Measurements from ENCODE around the gene ANKRD16.
"Not testable (repeated sequence)": the region's sequence is repeated elsewhere in the genome, so short reads cannot be mapped to it uniquely, and the experiment has no call there.

The ANKRD16 gene

DNA sequence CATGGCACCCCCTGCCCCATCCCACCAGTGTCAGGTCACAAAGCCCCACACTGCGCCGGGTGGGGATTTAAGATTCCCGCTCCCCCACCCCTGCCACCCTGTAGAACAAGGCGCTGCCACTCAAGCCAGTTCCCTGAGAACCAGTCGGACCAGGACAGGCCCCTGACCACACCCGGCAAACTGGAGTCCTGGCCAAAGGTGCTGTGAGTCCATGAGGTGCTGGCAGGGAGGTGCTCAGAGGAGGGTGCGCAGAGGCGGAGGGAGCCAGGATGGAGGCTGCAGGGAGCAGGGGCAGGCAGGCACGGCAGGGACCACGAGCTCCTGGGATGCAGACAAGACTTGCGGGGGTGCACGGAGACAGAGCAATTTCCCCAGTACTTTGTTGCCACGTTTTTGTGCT lies 56.7 kb downstream of the ANKRD16 start:
- no peaks in the 10 kb centered on the region for H3K27me3 ChIP-seq (ENCODE audit: control insufficient read depth in 1 of 2, insufficient read depth in 2 of 2, low read length in 2 of 2)
- no peaks in the 10 kb centered on the region for H3K36me3 ChIP-seq (ENCODE audit: insufficient read depth, low read length)
- H3K4me3 ChIP-seq (ENCODE audit: low read depth in 1 of 2, low read length in 2 of 2) = no peak overlapping the region

GRCh38 chr10:5831446-5831782 lies 58.3 kb downstream of the ANKRD16 start:
- H3K9ac ChIP-seq (ENCODE audit: low read length) = no peak overlapping the region
- no peaks in the 10 kb centered on the region for H3K9me3 ChIP-seq (ENCODE audit: low read length)
- no peak overlapping the region for H3K27ac ChIP-seq (ENCODE audit: low read depth, low read length)
- H3K4me3 ChIP-seq (ENCODE audit: low read depth in 1 of 2, low read length in 2 of 2) = no peak overlapping the region
- H3K4me1 ChIP-seq (ENCODE audit: insufficient read depth, low read length) = no peaks in the 10 kb centered on the region
- H3K27me3 ChIP-seq (ENCODE audit: control insufficient read depth in 1 of 2, insufficient read depth in 2 of 2, low read length in 2 of 2) = no peaks in the 10 kb centered on the region
- H3K36me3 ChIP-seq (ENCODE audit: insufficient read depth, low read length) = no peaks in the 10 kb centered on the region

More for the DNA sequence above, 56.7 kb downstream of the ANKRD16 start:
- Histone ChIP-seq H3K4me1 (ENCODE audit: insufficient read depth, low read length) (no peaks in the 10 kb centered on the region), H3K27ac (ENCODE audit: low read depth, low read length) (no peak overlapping the region), H3K9ac (ENCODE audit: low read length) (no peak overlapping the region), H3K9me3 (ENCODE audit: low read length) (no peaks in the 10 kb centered on the region)

GRCh38 chr10:5830629-5831445 lies 58.9 kb downstream of the ANKRD16 start:
- H3K4me1 ChIP-seq (ENCODE audit: insufficient read depth, low read length) = no peaks in the 10 kb centered on the region
- no peaks in the 10 kb centered on the region for H3K9me3 ChIP-seq (ENCODE audit: low read length)
- no peak overlapping the region for H3K27ac ChIP-seq (ENCODE audit: low read depth, low read length)
- H3K27me3 ChIP-seq (ENCODE audit: control insufficient read depth in 1 of 2, insufficient read depth in 2 of 2, low read length in 2 of 2) = no peaks in the 10 kb centered on the region
- H3K36me3 ChIP-seq (ENCODE audit: insufficient read depth, low read length) = no peaks in the 10 kb centered on the region
- H3K4me3 ChIP-seq (ENCODE audit: low read depth in 1 of 2, low read length in 2 of 2) = no peak overlapping the region
- H3K9ac ChIP-seq (ENCODE audit: low read length) = no peak overlapping the region

DNA sequence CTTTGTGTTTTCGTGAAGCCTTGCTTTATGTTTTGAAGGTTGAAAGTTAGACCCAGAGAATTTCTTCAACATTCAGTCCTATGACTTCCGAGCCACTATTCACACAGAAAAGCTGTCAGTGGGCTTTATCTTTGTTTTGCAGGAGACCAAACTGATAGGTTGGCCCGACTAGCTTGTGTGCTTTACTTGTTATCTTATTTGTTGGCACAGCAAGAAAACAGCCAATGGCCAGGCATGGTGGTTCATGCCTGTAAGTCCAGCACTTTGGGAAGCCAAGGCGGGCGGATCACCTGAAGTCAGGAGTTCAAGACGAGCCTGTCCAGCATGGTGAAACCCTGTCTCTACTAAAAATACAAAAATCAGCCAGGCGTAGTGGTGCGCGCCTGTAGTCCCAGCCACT lies 60.4 kb downstream of the ANKRD16 start:
- H3K27ac ChIP-seq (ENCODE audit: low read depth, low read length) = no peak overlapping the region
- H3K4me3 ChIP-seq (ENCODE audit: low read depth in 1 of 2, low read length in 2 of 2) = no peak overlapping the region
- H3K4me1 ChIP-seq (ENCODE audit: insufficient read depth, low read length) = no peaks in the 10 kb centered on the region
- H3K36me3 ChIP-seq (ENCODE audit: insufficient read depth, low read length) = no peaks in the 10 kb centered on the region
- no peak overlapping the region for H3K9ac ChIP-seq (ENCODE audit: low read length)
- H3K9me3 ChIP-seq (ENCODE audit: low read length) = no peaks in the 10 kb centered on the region
- no peaks in the 10 kb centered on the region for H3K27me3 ChIP-seq (ENCODE audit: control insufficient read depth in 1 of 2, insufficient read depth in 2 of 2, low read length in 2 of 2)

- Histone ChIP-seq H3K9me3 (ENCODE audit: low read length) (no peaks in the 10 kb centered on the region), H3K4me3 (ENCODE audit: low read depth in 1 of 2, low read length in 2 of 2) (no peak overlapping the region), H3K27me3 (ENCODE audit: control insufficient read depth in 1 of 2, insufficient read depth in 2 of 2, low read length in 2 of 2) (no peaks in the 10 kb centered on the region), H3K27ac (ENCODE audit: low read depth, low read length) (no peak overlapping the region), H3K9ac (ENCODE audit: low read length) (no peak overlapping the region), H3K4me1 (ENCODE audit: insufficient read depth, low read length) (no peaks in the 10 kb centered on the region), H3K36me3 (ENCODE audit: insufficient read depth, low read length) (no peaks in the 10 kb centered on the region)
Observed at GRCh38 chr10:5828725-5829124, 61.0 kb downstream of the ANKRD16 start.

- Histone ChIP-seq H3K9me3 (ENCODE audit: low read length) (no peaks in the 10 kb centered on the region), H3K27me3 (ENCODE audit: control insufficient read depth in 1 of 2, insufficient read depth in 2 of 2, low read length in 2 of 2) (no peaks in the 10 kb centered on the region), H3K4me3 (ENCODE audit: low read depth in 1 of 2, low read length in 2 of 2) (no peak overlapping the region), H3K4me1 (ENCODE audit: insufficient read depth, low read length) (no peaks in the 10 kb centered on the region), H3K9ac (ENCODE audit: low read length) (no peak overlapping the region), H3K36me3 (ENCODE audit: insufficient read depth, low read length) (no peaks in the 10 kb centered on the region), H3K27ac (ENCODE audit: low read depth, low read length) (no peak overlapping the region)
Observed at GRCh38 chr10:5827841-5828240, 61.9 kb downstream of the ANKRD16 start.

- not testable (repeated sequence) for H3K4me3 ChIP-seq (ENCODE audit: low read depth in 1 of 2, low read length in 2 of 2); H3K27ac ChIP-seq (ENCODE audit: low read depth, low read length); H3K36me3 ChIP-seq (ENCODE audit: insufficient read depth, low read length); H3K9ac ChIP-seq (ENCODE audit: low read length); H3K27me3 ChIP-seq (ENCODE audit: control insufficient read depth in 1 of 2, insufficient read depth in 2 of 2, low read length in 2 of 2); H3K9me3 ChIP-seq (ENCODE audit: low read length); H3K4me1 ChIP-seq (ENCODE audit: insufficient read depth, low read length)
Observed at GRCh38 chr10:5826511-5826910, 63.2 kb downstream of the ANKRD16 start.

GRCh38 chr10:5818894-5819293 lies 70.8 kb downstream of the ANKRD16 start:
- H3K27me3 ChIP-seq (ENCODE audit: control insufficient read depth in 1 of 2, insufficient read depth in 2 of 2, low read length in 2 of 2) = no peaks in the 10 kb centered on the region
- peaks cover 11% of the 10 kb centered on the region for H3K4me1 ChIP-seq (ENCODE audit: insufficient read depth, low read length)
- H3K9me3 ChIP-seq (ENCODE audit: low read length) = no peaks in the 10 kb centered on the region
- no peak overlapping the region for H3K9ac ChIP-seq (ENCODE audit: low read length)
- H3K36me3 ChIP-seq (ENCODE audit: insufficient read depth, low read length) = no peaks in the 10 kb centered on the region
- no peak overlapping the region for H3K4me3 ChIP-seq (ENCODE audit: low read depth in 1 of 2, low read length in 2 of 2)
- H3K27ac ChIP-seq (ENCODE audit: low read depth, low read length) = no peak overlapping the region

GRCh38 chr10:5818048-5818331 lies 71.7 kb downstream of the ANKRD16 start:
- no peak overlapping the region for H3K9ac ChIP-seq (ENCODE audit: low read length)
- H3K4me1 ChIP-seq (ENCODE audit: insufficient read depth, low read length) = peaks cover 11% of the 10 kb centered on the region
- H3K27me3 ChIP-seq (ENCODE audit: control insufficient read depth in 1 of 2, insufficient read depth in 2 of 2, low read length in 2 of 2) = no peaks in the 10 kb centered on the region
- no peak overlapping the region for H3K4me3 ChIP-seq (ENCODE audit: low read depth in 1 of 2, low read length in 2 of 2)
- no peak overlapping the region for H3K27ac ChIP-seq (ENCODE audit: low read depth, low read length)
- H3K9me3 ChIP-seq (ENCODE audit: low read length) = no peaks in the 10 kb centered on the region
- no peaks in the 10 kb centered on the region for H3K36me3 ChIP-seq (ENCODE audit: insufficient read depth, low read length)

GRCh38 chr10:5817322-5818047 lies 72.2 kb downstream of the ANKRD16 start:
- H3K27ac ChIP-seq (ENCODE audit: low read depth, low read length) = no peak overlapping the region
- H3K36me3 ChIP-seq (ENCODE audit: insufficient read depth, low read length) = no peaks in the 10 kb centered on the region
- no peak overlapping the region for H3K9ac ChIP-seq (ENCODE audit: low read length)
- H3K27me3 ChIP-seq (ENCODE audit: control insufficient read depth in 1 of 2, insufficient read depth in 2 of 2, low read length in 2 of 2) = no peaks in the 10 kb centered on the region
- H3K4me3 ChIP-seq (ENCODE audit: low read depth in 1 of 2, low read length in 2 of 2) = no peak overlapping the region
- no peaks in the 10 kb centered on the region for H3K9me3 ChIP-seq (ENCODE audit: low read length)
- peaks cover 11% of the 10 kb centered on the region for H3K4me1 ChIP-seq (ENCODE audit: insufficient read depth, low read length)

DNA sequence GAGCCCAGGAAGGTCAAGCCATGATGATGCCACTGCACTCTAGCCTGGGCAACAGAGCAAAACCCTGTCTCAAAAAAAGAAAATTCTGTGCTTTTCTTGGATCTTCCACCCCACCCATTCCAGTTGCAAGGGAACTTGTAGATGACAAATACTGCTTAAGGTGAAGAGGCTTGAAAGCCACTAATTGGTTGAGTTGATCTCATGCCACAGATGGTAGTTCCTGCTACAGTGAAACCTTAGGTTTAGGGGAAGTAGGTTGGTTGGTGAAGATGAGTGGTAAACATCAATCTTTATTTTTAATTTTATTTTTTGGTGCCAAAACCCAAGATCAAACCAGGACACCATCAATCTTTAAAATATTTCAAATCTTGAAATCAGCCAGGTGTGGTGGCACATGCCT lies 73.5 kb downstream of the ANKRD16 start:
- Histone ChIP-seq H3K4me1 (ENCODE audit: insufficient read depth, low read length) (peaks cover 22% of the 10 kb centered on the region), H3K4me3 (ENCODE audit: low read depth in 1 of 2, low read length in 2 of 2) (no peak overlapping the region), H3K9me3 (ENCODE audit: low read length) (no peaks in the 10 kb centered on the region), H3K27me3 (ENCODE audit: control insufficient read depth in 1 of 2, insufficient read depth in 2 of 2, low read length in 2 of 2) (no peaks in the 10 kb centered on the region), H3K27ac (ENCODE audit: low read depth, low read length) (no peak overlapping the region), H3K36me3 (ENCODE audit: insufficient read depth, low read length) (no peaks in the 10 kb centered on the region), H3K9ac (ENCODE audit: low read length) (no peak overlapping the region)
